SKM-1 (cell line): ENCODE results near the gene KRT6A.
"Not testable (repeated sequence)": the region's sequence is repeated elsewhere in the genome, so short reads cannot be mapped to it uniquely, and the experiment has no call there.

Experiments
- DNase-seq: peaks from one replicate; lab custom pipeline; 2025; ENCODE audit not compliant: unreplicated experiment; lab: John Stamatoyannopoulos, UW

Gene KRT6A

GRCh38 chr12:52506858-52507715 is 14.0 kb upstream of the KRT6A start:
- no peak for DNase-seq

- no peak for DNase-seq
Measured at GRCh38 chr12:52502877-52503276, 9.8 kb upstream of the KRT6A start.

GRCh38 chr12:52501490-52501889 is 8.4 kb upstream of the KRT6A start:
- DNase-seq: no peak

- DNase-seq: not testable (repeated sequence)
Measured at GRCh38 chr12:52500574-52500973, 7.5 kb upstream of the KRT6A start.

- no peak for DNase-seq
Measured at GRCh38 chr12:52499806-52500560, 6.9 kb upstream of the KRT6A start.

GRCh38 chr12:52498946-52499345 is 5.9 kb upstream of the KRT6A start:
- DNase-seq: no peak

GRCh38 chr12:52497975-52498374 is 4.9 kb upstream of the KRT6A start:
- DNase-seq: no peak

- DNase-seq: no peak
Measured at GRCh38 chr12:52496590-52497071, 3.6 kb upstream of the KRT6A start.

- no peak for DNase-seq
Measured at GRCh38 chr12:52496054-52496453, 3.0 kb upstream of the KRT6A start.

GRCh38 chr12:52495389-52495788 is 2.3 kb upstream of the KRT6A start:
- no peak for DNase-seq

GRCh38 chr12:52494518-52494917 is 1.5 kb upstream of the KRT6A start:
- DNase-seq: no peak

- DNase-seq: no peak
Measured at GRCh38 chr12:52494100-52494499, 1.0 kb upstream of the KRT6A start.

GRCh38 chr12:52492405-52492804 is 652 bp downstream of the KRT6A start:
- DNase-seq: not testable (repeated sequence)

- not testable (repeated sequence) for DNase-seq
Measured at GRCh38 chr12:52491495-52491894, 1.6 kb downstream of the KRT6A start.

- DNase-seq: no peak
Measured at GRCh38 chr12:52488736-52489135, 4.3 kb downstream of the KRT6A start.

- not testable (repeated sequence) for DNase-seq
Measured at GRCh38 chr12:52487744-52488443, 5.2 kb downstream of the KRT6A start.

GRCh38 chr12:52487211-52487610 is 5.8 kb downstream of the KRT6A start:
- DNase-seq: no peak

GRCh38 chr12:52486166-52487105 is 6.6 kb downstream of the KRT6A start:
- DNase-seq: no peak

GRCh38 chr12:52480073-52480472 is 13.0 kb downstream of the KRT6A start:
- DNase-seq: no peak

GRCh38 chr12:52477651-52478050 is 15.4 kb downstream of the KRT6A start:
- DNase-seq: no peak
